Measurements from ENCODE around the gene ARID1A. TPM values are rescaled to one million over a fixed set of nuclear protein-coding genes. Genes with fewer than 3 reads are reported as not detected.

Gene ARID1A
- total and polyA plus RNA-seq, 9 of the 15 experiments (the other 6 are each of a cell fraction or from before 2014, with no cell fraction given): 8.3 to 88.3 (median 22.5) TPM

DNA sequence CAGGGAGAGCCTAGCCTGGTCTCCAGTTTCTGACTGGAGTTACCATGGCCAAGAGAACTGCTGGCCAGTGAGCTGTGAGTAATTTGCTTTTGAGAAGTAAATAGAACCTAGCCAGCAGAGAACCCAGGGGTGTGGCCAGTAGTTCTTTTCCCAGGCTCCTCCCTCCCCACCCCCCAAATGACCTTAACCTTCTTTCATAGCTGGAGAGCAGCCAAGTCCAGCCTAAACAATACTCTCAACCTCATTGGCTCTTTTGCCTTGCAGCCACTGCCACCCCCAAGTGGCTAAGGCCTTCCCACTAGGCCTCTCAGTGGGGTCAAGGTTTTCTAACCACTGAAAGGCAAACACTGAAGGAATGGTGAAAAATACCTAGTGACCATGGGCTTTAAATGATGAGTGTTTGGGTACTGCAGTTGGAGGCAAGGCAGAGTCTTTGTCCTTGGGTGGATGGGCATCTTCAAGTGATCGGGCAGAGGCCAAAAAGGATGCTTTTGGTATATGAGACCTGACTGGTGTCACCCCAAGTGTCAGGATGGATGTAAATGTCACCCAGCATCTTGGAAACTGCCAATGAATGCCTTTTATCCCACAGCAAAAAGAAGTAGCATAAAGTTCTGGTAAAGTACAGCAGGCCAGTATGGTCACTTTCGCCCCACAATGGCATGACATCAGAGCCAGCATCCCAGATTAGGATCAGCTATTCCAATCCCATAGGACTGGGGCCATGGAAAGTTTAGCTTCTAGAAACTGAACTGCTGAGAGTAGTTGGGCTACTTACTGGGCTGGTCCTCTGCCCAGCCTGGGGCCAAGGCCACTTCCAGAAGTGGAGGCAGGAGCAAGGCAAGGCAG lies 88.4 kb downstream of the ARID1A start (continued):
- TF ChIP-seq ZNF766 (CRISPR knock-in tag; conservative IDR thresholded peaks at IDR 0.05): peak; percentile 70
- no peak for TF ChIP-seq ZNF354B (CRISPR knock-in tag; IDR thresholded peaks at IDR 0.05)
- TF ChIP-seq ZNF57 (CRISPR knock-in tag; IDR thresholded peaks at IDR 0.05): no peak
- TF ChIP-seq, protein P1, sequence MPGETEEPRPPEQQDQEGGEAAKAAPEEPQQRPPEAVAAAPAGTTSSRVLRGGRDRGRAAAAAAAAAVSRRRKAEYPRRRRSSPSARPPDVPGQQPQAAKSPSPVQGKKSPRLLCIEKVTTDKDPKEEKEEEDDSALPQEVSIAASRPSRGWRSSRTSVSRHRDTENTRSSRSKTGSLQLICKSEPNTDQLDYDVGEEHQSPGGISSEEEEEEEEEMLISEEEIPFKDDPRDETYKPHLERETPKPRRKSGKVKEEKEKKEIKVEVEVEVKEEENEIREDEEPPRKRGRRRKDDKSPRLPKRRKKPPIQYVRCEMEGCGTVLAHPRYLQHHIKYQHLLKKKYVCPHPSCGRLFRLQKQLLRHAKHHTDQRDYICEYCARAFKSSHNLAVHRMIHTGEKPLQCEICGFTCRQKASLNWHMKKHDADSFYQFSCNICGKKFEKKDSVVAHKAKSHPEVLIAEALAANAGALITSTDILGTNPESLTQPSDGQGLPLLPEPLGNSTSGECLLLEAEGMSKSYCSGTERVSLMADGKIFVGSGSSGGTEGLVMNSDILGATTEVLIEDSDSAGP (CRISPR knock-in tag; IDR thresholded peaks at IDR 0.05): peak; percentile 38; the same call in 1 of the 2 replicates
- TF ChIP-seq ATF4 (CRISPR knock-in tag; IDR thresholded peaks at IDR 0.05): peak; percentile 19; the same call in 1 of the 2 replicates
- no peak for TF ChIP-seq PCBP1 (IDR thresholded peaks at IDR 0.05; ENCODE audit: low read depth, low read length, poor library complexity, severe bottlenecking)
- peak; percentile 14; the same call in 1 of the 2 replicates for TF ChIP-seq SP1 (CRISPR knock-in tag; IDR thresholded peaks at IDR 0.05)
- peak in 1 of 2 experiments; percentile 60; a peak in 1 of 4 replicates for TF ChIP-seq RCOR1 (IDR thresholded peaks at IDR 0.05; ENCODE audit: borderline replicate concordance in 1 of 2, low read depth in 2 of 2, low read length in 2 of 2)
- TF ChIP-seq POU5F1 (IDR thresholded peaks at IDR 0.05; ENCODE audit: borderline replicate concordance, low read depth, low read length, partially characterized antibody): no peak
- no peak for TF ChIP-seq RBFOX2 (IDR thresholded peaks at IDR 0.05; ENCODE audit: low read depth, low read length)
- no peak for TF ChIP-seq RBM25 (IDR thresholded peaks at IDR 0.05; ENCODE audit: low read depth, low read length, severe bottlenecking)
- TF ChIP-seq JUND (IDR thresholded peaks at IDR 0.05; ENCODE audit: borderline replicate concordance, low read depth, low read length): 0 out of 2 replicates have a peak, but pooled peaks have one; percentile 58
- TF ChIP-seq JUND (tag; IDR thresholded peaks at IDR 0.05; ENCODE audit: borderline replicate concordance, low read depth, low read length): peak; percentile 47; the same call in 2 of the 3 replicates
- no peak for TF ChIP-seq TOE1 (IDR thresholded peaks at IDR 0.05; ENCODE audit: borderline replicate concordance)
- no peak for TF ChIP-seq TOE1 (CRISPR knock-in tag; IDR thresholded peaks at IDR 0.05; ENCODE audit: borderline replicate concordance, low read depth)
- TF ChIP-seq CTCF (IDR thresholded peaks at IDR 0.05 in 2 of 3, conservative IDR thresholded peaks at IDR 0.05 in 1 of 3; ENCODE audit: insufficient read depth in 2 of 3, low read depth in 1 of 3, low read length in 3 of 3): peak; percentile 14 to 34 (median 28); a peak in 4 of 6 replicates
- no peak for TF ChIP-seq MYBL2 (IDR thresholded peaks at IDR 0.05; ENCODE audit: low read depth)
- no peak for TF ChIP-seq MYBL2 (CRISPR knock-in tag; IDR thresholded peaks at IDR 0.05; ENCODE audit: borderline replicate concordance)
- peak; percentile 23; the same call in 1 of the 2 replicates for TF ChIP-seq MYC (IDR thresholded peaks at IDR 0.05; ENCODE audit: low read depth, low read length)
- 0 out of 2 replicates have a peak, but pooled peaks have one; percentile 25 for TF ChIP-seq MYC (CRISPR knock-in tag; IDR thresholded peaks at IDR 0.05; ENCODE audit: borderline replicate concordance, low read depth)
- TF ChIP-seq FOS (IDR thresholded peaks at IDR 0.05; ENCODE audit: extremely low read depth, insufficient read length): no peak

Measured in K562 (cell line).